ENCODE results near the gene GALNT10. TPM values are rescaled to one million over a fixed set of nuclear protein-coding genes. Genes with fewer than 3 reads are reported as not detected.

GALNT10 gene
- total and polyA plus RNA-seq, 2 of the 8 experiments (the other 6 are each of a cell fraction or from before 2014, with no cell fraction given), result 4.6 to 15.5 TPM

- Histone ChIP-seq H3K36me3 (ENCODE audit: control insufficient read depth in 2 of 4, insufficient read depth in 4 of 4, low read length in 3 of 4) (no peaks in the 10 kb centered on the region), H3K4me1 (replicated peaks in 1 of 4; ENCODE audit: control insufficient read depth in 3 of 4, insufficient read depth in 4 of 4, low read length in 3 of 4) (no peaks in the 10 kb centered on the region; a peak in 1 of 7 replicates), H2AFZ (ENCODE audit: low read length) (no peak overlapping the region), H3K79me2 (ENCODE audit: control insufficient read depth in 1 of 2, insufficient read depth in 2 of 2, low read length in 2 of 2) (no peaks in the 10 kb centered on the region), H3K9me3 (ENCODE audit: insufficient read depth in 2 of 2, low read depth in 1 of 2, low read length in 1 of 2) (no peaks in the 10 kb centered on the region), H3K9ac (replicated peaks in 1 of 4; ENCODE audit: extremely low read depth in 1 of 4, low read depth in 3 of 4, low read length in 3 of 4) (no peak overlapping the region), H3K23ac (ENCODE audit: insufficient read length) (no peak overlapping the region), H3K4ac (replicated peaks; ENCODE audit: insufficient read length, low read depth, low read length) (no peak overlapping the region), H3K4me2 (ENCODE audit: insufficient read depth in 1 of 2, low read depth in 2 of 2, low read length in 2 of 2) (no peak overlapping the region), H2BK120ac (replicated peaks; ENCODE audit: low read depth, low read length) (no peak overlapping the region), H3K18ac (ENCODE audit: extremely low read depth, low read length) (no peak overlapping the region), H3K27ac (ENCODE audit: low read depth, low read length) (no peak overlapping the region), H4K20me1 (replicated peaks in 1 of 2; ENCODE audit: control insufficient read depth in 1 of 2, insufficient read depth in 2 of 2, low read length in 2 of 2) (no peaks in the 10 kb centered on the region), H2BK12ac (ENCODE audit: low read depth, low read length) (no peak overlapping the region), H3K27me3 (replicated peaks in 1 of 4; ENCODE audit: control insufficient read depth in 3 of 4, extremely low read depth in 1 of 4, insufficient read depth in 3 of 4, low read length in 3 of 4) (no peaks in the 10 kb centered on the region), H2AK5ac (ENCODE audit: low read depth, low read length) (no peak overlapping the region), H2BK20ac (ENCODE audit: low read length) (no peak overlapping the region), H2BK15ac (ENCODE audit: low read length) (no peak overlapping the region), H3K23me2 (ENCODE audit: low read depth, low read length) (no peaks in the 10 kb centered on the region), H3K4me3 (ENCODE audit: extremely low read depth in 1 of 4, insufficient read depth in 2 of 4, low read depth in 3 of 4, low read length in 4 of 4) (no peak overlapping the region), H2BK5ac (ENCODE audit: low read depth, low read length) (no peak overlapping the region), H4K8ac (ENCODE audit: extremely low read depth, insufficient read depth, low read length) (no peak overlapping the region), H3K79me1 (ENCODE audit: low read depth, low read length) (no peaks in the 10 kb centered on the region), H4K91ac (replicated peaks; ENCODE audit: insufficient read length, low read length) (no peak overlapping the region), H4K5ac (ENCODE audit: insufficient read length, low read depth, low read length) (no peak overlapping the region), H3K14ac (ENCODE audit: insufficient read length) (no peak overlapping the region), H3K56ac (replicated peaks; ENCODE audit: insufficient read length, low read depth, low read length) (no peak overlapping the region)
- 94% methylated on average over 5 of the region's 5 CpGs; no CpG with 5 or more reads in 1 of the 2 experiments for WGBS, 2 experiments (ENCODE audit: extremely low coverage in 1 of 2, insufficient coverage in 1 of 2, insufficient read length in 1 of 2, insufficient replicate concordance in 2 of 2, low coverage in 1 of 2, low lambda C conversion rate in 2 of 2, missing lambda C conversion rate in 1 of 2)
- no peak for DNase-seq (ENCODE audit: low read depth in 1 of 2, low spot score in 2 of 2)
- CTCF ChIA-PET (ENCODE audit: partially characterized antibody), result interaction anchor here (1.8 kb wide), 1 partner anchor 10 kb away, joined by 7 read pairs; no protein-coding TSS in a partner anchor
- POLR2A ChIA-PET (ENCODE audit: partially characterized antibody), result no interaction called here
- FAIRE-seq, result no peak
- no peak for TF ChIP-seq SP1 (IDR thresholded peaks at IDR 0.05; ENCODE audit: low read depth, low read length)
- TF ChIP-seq MAFK (IDR thresholded peaks at IDR 0.05; ENCODE audit: low read depth, low read length), result no peak
- TF ChIP-seq RAD21 (IDR thresholded peaks at IDR 0.05 in 1 of 2, conservative IDR thresholded peaks at IDR 0.05 in 1 of 2; ENCODE audit: low read depth in 2 of 2, low read length in 2 of 2), result no peak
- TF ChIP-seq CEBPB (IDR thresholded peaks at IDR 0.05; ENCODE audit: low read depth, low read length), result no peak
- no peak for TF ChIP-seq BACH1 (IDR thresholded peaks at IDR 0.05; ENCODE audit: low read length)
- no peak for TF ChIP-seq MAX (IDR thresholded peaks at IDR 0.05)
- no peak for TF ChIP-seq JUND (IDR thresholded peaks at IDR 0.05; ENCODE audit: low read length)
- TF ChIP-seq GABPA (IDR thresholded peaks at IDR 0.05; ENCODE audit: borderline replicate concordance, insufficient read depth, low read length), result no peak
- no peak for TF ChIP-seq CBX5 (IDR thresholded peaks at IDR 0.05; ENCODE audit: low read depth, low read length)
- TF ChIP-seq ATF3 (IDR thresholded peaks at IDR 0.05; ENCODE audit: insufficient read depth, low read depth, low read length), result no peak
- TF ChIP-seq POU5F1 (IDR thresholded peaks at IDR 0.05; ENCODE audit: low read depth, low read length), result no peak
- no peak for TF ChIP-seq CTBP2 (IDR thresholded peaks at IDR 0.05; ENCODE audit: borderline replicate concordance, insufficient read depth, insufficient read length, low read length)
- TF ChIP-seq SP2 (IDR thresholded peaks at IDR 0.05; ENCODE audit: low read length), result no peak
- TF ChIP-seq RBBP5 (IDR thresholded peaks at IDR 0.05; ENCODE audit: borderline replicate concordance, low read depth, low read length), result no peak
- no peak for TF ChIP-seq TBP (IDR thresholded peaks at IDR 0.05; ENCODE audit: low read depth, low read length)
Observed at GRCh38 chr5:154411338-154411737, 220.8 kb downstream of the GALNT10 start.
